OCI-LY3 (cell line): Measurements from ENCODE around the gene MROH7.

Experiments
- H2AFZ ChIP-seq: fragments of 200-600, 300-600 bp; shearing (Covaris generic); 2 replicates; pipeline ENCODE4 v1.6.0; 2014; ENCODE audit warnings: antibody characterized with exemption, low read depth, low read length
- H3K27ac ChIP-seq: fragments of 200-600, 300-600 bp; sonication (generic); 2 replicates; pipeline ENCODE4 v1.5.1; 2014; ENCODE audit warnings: mild to moderate bottlenecking, low read length, moderate library complexity, mixed read lengths
- H3K27me3 ChIP-seq: fragments of 200-600, 300-600 bp; sonication (generic); 2 replicates; pipeline ENCODE4 v1.6.1; 2014; ENCODE audit warnings: low read depth, low read length, mixed read lengths
- H3K36me3 ChIP-seq: fragments of 200-600, 300-600 bp; sonication (generic); replicated peaks from 2 replicates; pipeline ENCODE3; 2014; ENCODE audit warnings: low read depth, low read length, mixed read lengths
- H3K4me1 ChIP-seq: fragments of 300-600, 200-600 bp; sonication (generic); 2 replicates; pipeline ENCODE4 v1.6.1; 2014; ENCODE audit warnings: low read length, mixed read lengths
- H3K4me2 ChIP-seq: fragments of 200-600, 300-600 bp; sonication (generic); 2 replicates; pipeline ENCODE4 v1.6.1; 2014; ENCODE audit warnings: low read length, mixed read lengths
- H3K4me3 ChIP-seq: fragments of 300-600, 200-600 bp; sonication (generic); 2 replicates; pipeline ENCODE4 v1.5.1; 2014; ENCODE audit warnings: antibody characterized with exemption, mild to moderate bottlenecking, low read length, moderate library complexity
- H3K79me2 ChIP-seq: fragments of 300-600, 200-600 bp; shearing (Covaris generic); 2 replicates; pipeline ENCODE4 v1.6.1; 2014; ENCODE audit warnings: mild to moderate bottlenecking, low read length, mixed read lengths
- H3K9ac ChIP-seq: fragments of 300-600, 200-600 bp; shearing (Covaris generic); 2 replicates; pipeline ENCODE4 v1.6.0; 2014; ENCODE audit warnings: mild to moderate bottlenecking, low read length, moderate library complexity
- H3K9me3 ChIP-seq: fragments of 200-600, 300-600 bp; shearing (Covaris generic); 2 replicates; pipeline ENCODE4 v1.6.1; 2014; ENCODE audit warnings: low read length, mixed read lengths; ENCODE audit not compliant: insufficient read depth
- H4K20me1 ChIP-seq: fragments of 200-600, 300-600 bp; sonication (generic); 2 replicates; pipeline ENCODE4 v1.6.1; 2016; ENCODE audit warnings: low read length, mixed read lengths; ENCODE audit not compliant: insufficient read depth
- EZH2phosphoT487 ChIP-seq: fragments of 200-600 bp; shearing (Covaris generic); IDR thresholded peaks from 2 replicates; pipeline ENCODE4 v1.6.1; 2018; ENCODE audit warnings: antibody characterized with exemption, mixed run types, low read depth
- TF ChIP-seq, protein P1 (sequence below): fragments of 200-600, 300-600 bp; sonication (generic); IDR thresholded peaks from 2 replicates; pipeline ENCODE4 v1.5.1; 2014; ENCODE audit warnings: antibody characterized with exemption, low read length, low read depth

The MROH7 gene

DNA sequence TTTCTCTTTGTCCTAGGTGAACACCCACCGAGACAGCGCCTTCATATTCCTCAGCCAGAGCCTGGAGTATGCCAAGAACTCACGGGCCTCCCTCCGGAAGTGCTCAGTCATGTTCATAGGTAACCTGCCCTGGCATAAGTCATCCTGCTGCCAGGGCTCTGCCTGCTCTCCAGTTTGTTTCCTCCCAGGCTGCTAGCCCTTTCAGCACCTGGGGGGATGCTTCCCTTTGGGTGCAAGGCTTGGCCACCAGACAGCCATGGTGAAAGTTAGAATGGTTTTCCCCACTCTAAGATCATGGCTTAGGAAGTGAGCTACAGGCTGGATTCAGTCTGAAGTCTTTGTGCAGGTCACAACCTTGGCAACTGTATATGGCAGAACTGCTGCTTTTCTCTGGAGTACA, 64.8 kb downstream of the MROH7 start:
- H3K36me3 ChIP-seq: no peaks in the 10 kb centered on the region
- TF ChIP-seq EZH2phosphoT487: no peak
- TF ChIP-seq, protein P1, sequence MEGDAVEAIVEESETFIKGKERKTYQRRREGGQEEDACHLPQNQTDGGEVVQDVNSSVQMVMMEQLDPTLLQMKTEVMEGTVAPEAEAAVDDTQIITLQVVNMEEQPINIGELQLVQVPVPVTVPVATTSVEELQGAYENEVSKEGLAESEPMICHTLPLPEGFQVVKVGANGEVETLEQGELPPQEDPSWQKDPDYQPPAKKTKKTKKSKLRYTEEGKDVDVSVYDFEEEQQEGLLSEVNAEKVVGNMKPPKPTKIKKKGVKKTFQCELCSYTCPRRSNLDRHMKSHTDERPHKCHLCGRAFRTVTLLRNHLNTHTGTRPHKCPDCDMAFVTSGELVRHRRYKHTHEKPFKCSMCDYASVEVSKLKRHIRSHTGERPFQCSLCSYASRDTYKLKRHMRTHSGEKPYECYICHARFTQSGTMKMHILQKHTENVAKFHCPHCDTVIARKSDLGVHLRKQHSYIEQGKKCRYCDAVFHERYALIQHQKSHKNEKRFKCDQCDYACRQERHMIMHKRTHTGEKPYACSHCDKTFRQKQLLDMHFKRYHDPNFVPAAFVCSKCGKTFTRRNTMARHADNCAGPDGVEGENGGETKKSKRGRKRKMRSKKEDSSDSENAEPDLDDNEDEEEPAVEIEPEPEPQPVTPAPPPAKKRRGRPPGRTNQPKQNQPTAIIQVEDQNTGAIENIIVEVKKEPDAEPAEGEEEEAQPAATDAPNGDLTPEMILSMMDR: no peak
- H4K20me1 ChIP-seq: no peaks in the 10 kb centered on the region
- H2AFZ ChIP-seq: no peak overlapping the region
- no peak overlapping the region for H3K4me2 ChIP-seq
- H3K4me1 ChIP-seq: no peaks in the 10 kb centered on the region
- H3K9me3 ChIP-seq: no peaks in the 10 kb centered on the region
- H3K9ac ChIP-seq: no peak overlapping the region
- no peaks in the 10 kb centered on the region for H3K79me2 ChIP-seq
- no peak overlapping the region for H3K4me3 ChIP-seq
- no peak overlapping the region for H3K27ac ChIP-seq
- H3K27me3 ChIP-seq: no peaks in the 10 kb centered on the region

DNA sequence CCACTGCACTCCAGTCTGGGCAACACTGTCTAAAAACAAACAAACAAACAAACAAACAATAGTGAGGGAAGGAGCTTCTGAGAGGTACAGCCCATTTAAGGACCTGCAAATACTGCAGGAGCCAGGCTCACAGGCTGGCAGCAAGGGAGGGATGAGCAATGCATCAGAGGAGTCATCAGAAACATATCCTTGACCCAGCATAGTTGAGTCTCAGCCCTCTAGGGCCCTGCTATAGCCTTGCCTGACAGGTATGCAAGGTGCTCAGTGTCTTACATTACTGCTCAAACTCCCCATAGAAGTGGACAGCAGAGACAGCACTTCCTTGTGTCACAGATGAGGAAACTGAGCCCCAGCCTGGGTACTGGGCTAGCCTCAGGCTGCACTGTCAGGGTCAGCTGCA, 66.8 kb downstream of the MROH7 start:
- Histone ChIP-seq H3K4me1 (no peaks in the 10 kb centered on the region), H3K27me3 (no peaks in the 10 kb centered on the region), H4K20me1 (no peaks in the 10 kb centered on the region), H3K79me2 (no peaks in the 10 kb centered on the region), H3K4me2 (no peak overlapping the region), H3K36me3 (no peaks in the 10 kb centered on the region), H3K27ac (no peak overlapping the region), H3K4me3 (no peak overlapping the region), H3K9ac (no peak overlapping the region), H3K9me3 (no peaks in the 10 kb centered on the region), H2AFZ (no peak overlapping the region)
- TF ChIP-seq, protein P1: no peak
- TF ChIP-seq EZH2phosphoT487: no peak

DNA sequence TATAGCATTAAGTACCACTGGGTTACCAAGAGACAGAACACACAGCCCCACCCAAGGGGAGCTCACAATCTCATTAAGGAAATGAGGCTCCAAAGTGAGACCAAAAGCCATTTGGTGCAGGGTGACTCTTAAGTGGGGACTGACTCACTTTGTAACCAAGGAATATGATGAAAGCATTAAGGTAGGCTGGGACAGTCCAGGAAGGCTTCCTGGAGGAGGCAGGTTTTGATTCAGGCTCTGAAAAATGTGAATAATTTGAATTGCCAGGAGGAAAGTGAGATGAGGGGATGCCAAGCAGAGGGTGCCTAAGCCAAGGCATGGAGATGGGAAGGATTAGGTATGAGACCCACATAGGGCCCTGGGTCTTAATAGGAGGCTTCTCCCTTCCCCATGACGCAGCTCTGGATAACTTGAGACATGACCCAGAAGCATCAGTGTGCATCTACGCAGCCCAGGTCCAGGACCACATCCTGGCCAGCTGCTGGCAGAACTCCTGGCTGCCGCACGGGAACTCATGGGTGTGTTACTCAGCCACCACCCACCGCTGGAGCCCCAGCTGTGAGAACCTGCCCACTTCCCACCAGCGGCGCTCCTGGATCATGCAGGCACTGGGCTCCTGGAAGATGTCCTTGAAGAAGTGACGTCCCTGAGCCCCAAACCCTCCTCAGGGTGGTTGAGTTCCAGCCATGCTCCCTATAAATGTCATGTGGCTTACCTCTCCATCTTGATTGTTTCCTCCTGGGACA, 68.1 kb downstream of the MROH7 start:
- no peaks in the 10 kb centered on the region for H4K20me1 ChIP-seq
- no peak overlapping the region for H3K9ac ChIP-seq
- H3K27ac ChIP-seq: no peak overlapping the region
- H3K9me3 ChIP-seq: no peaks in the 10 kb centered on the region
- no peaks in the 10 kb centered on the region for H3K27me3 ChIP-seq
- no peak for TF ChIP-seq EZH2phosphoT487
- TF ChIP-seq, protein P1: no peak
- H2AFZ ChIP-seq: no peak overlapping the region
- H3K4me3 ChIP-seq: no peak overlapping the region
- no peaks in the 10 kb centered on the region for H3K36me3 ChIP-seq
- no peaks in the 10 kb centered on the region for H3K4me1 ChIP-seq
- no peak overlapping the region for H3K4me2 ChIP-seq
- no peaks in the 10 kb centered on the region for H3K79me2 ChIP-seq

DNA sequence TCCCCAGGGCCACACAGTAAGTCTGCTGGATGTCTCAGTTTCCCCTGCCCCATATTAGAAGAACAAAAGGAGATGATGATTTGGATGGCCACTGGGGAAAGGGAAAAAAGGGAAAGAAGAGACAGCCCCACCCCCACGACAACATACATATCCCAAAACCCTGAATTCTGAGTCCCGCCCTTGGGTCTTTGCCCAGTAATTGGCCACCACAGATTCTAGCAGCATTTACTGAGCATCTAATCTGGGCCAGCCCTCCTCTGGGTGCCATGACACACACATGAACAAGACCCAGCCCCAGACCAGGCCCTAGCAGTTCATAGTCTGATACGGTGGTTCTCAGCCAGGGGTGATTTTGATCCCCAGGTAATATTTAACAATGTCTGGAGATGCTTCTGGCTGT, 68.8 kb downstream of the MROH7 start:
- Histone ChIP-seq H3K9me3 (no peaks in the 10 kb centered on the region), H3K4me3 (no peak overlapping the region), H3K4me2 (no peak overlapping the region), H3K79me2 (no peaks in the 10 kb centered on the region), H2AFZ (no peak overlapping the region), H3K27ac (no peak overlapping the region), H3K4me1 (0 out of 2 replicates have a peak, but pooled peaks cover 3% of the 10 kb centered on the region), H4K20me1 (no peaks in the 10 kb centered on the region), H3K27me3 (no peaks in the 10 kb centered on the region), H3K9ac (no peak overlapping the region), H3K36me3 (no peaks in the 10 kb centered on the region)
- no peak for TF ChIP-seq EZH2phosphoT487
- TF ChIP-seq, protein P1: no peak
